OCI-LY7 (cell line): ENCODE measurements around the gene SRRM4. TPM values are rescaled to one million over a fixed set of nuclear protein-coding genes. Genes with fewer than 3 reads are reported as not detected.

Source experiments
- BruUV-seq: library from RNA; stranded (reverse); fragments of 400-500 nt; replicated peaks from 2 replicates; lab custom pipeline; 2021; lab: Mats Ljungman, UMichigan
- CTCF ChIA-PET: fragments of 300-600 bp; sonication (Branson Sonifier 250); formaldehyde crosslinking; loops from one replicate; lab custom pipeline; 2022; ENCODE audit warnings: antibody characterized with exemption; ENCODE audit not compliant: unreplicated experiment; lab: Charles Lee
- POLR2A ChIA-PET: fragments of 300-600 bp; sonication (Branson Sonifier 250); formaldehyde crosslinking; loops from one replicate; lab custom pipeline; 2022; ENCODE audit warnings: antibody characterized with exemption; lab: Charles Lee
- DNase-seq: peaks from one replicate; pipeline ENCODE4 v3.0.0-alpha.2; 2015; ENCODE audit warnings: low spot score
- H2AFZ ChIP-seq: fragments of 200-600 bp; sonication (generic), shearing (Covaris generic); 2 replicates; pipeline ENCODE4 v1.6.1; 2014; ENCODE audit warnings: mild to moderate bottlenecking, antibody characterized with exemption, low read length, moderate library complexity
- H3K27ac ChIP-seq: fragments of 200-600 bp; sonication (generic); 2 replicates; pipeline ENCODE4 v1.5.1; 2014; ENCODE audit warnings: mixed run types, low read depth, mild to moderate bottlenecking, moderate library complexity, low read length, inconsistent platforms; ENCODE audit not compliant: poor library complexity, severe bottlenecking
- H3K36me3 ChIP-seq: fragments of 200-600 bp; sonication (generic); 2 replicates; pipeline ENCODE4 v1.6.1; 2014; ENCODE audit warnings: mild to moderate bottlenecking, antibody characterized with exemption, low read length, moderate library complexity, mixed read lengths; ENCODE audit not compliant: insufficient read depth
- H3K4me1 ChIP-seq: fragments of 200-600 bp; sonication (generic); 2 replicates; pipeline ENCODE4 v1.5.1; 2014; ENCODE audit warnings: mild to moderate bottlenecking, low read length; ENCODE audit not compliant: insufficient read depth, poor library complexity, severe bottlenecking
- H3K4me2 ChIP-seq: fragments of 200-600 bp; sonication (generic); 2 replicates; pipeline ENCODE4 v1.6.1; 2014; ENCODE audit warnings: mild to moderate bottlenecking, low read length
- H3K4me3 ChIP-seq: fragments of 200-600 bp; sonication (generic); 2 replicates; pipeline ENCODE4 v1.5.1; 2014; ENCODE audit warnings: mild to moderate bottlenecking, low read depth, low read length; ENCODE audit not compliant: poor library complexity, severe bottlenecking
- H3K79me2 ChIP-seq: fragments of 200-600 bp; sonication (generic); 2 replicates; pipeline ENCODE4 v1.6.1; 2016; ENCODE audit warnings: low read depth, mild to moderate bottlenecking, low read length, moderate library complexity, mixed read lengths; ENCODE audit not compliant: insufficient read depth
- H3K9me2 ChIP-seq: fragments of 200-600 bp; sonication (generic); 2 replicates; pipeline ENCODE4 v1.6.1; 2016; ENCODE audit warnings: mild to moderate bottlenecking, low read length, mixed read lengths; ENCODE audit not compliant: insufficient read depth
- H3K9me3 ChIP-seq: fragments of 200-600 bp; sonication (generic); 2 replicates; pipeline ENCODE4 v1.6.1; 2014; ENCODE audit warnings: mild to moderate bottlenecking, mixed run types, low read length, mixed read lengths
- H4K20me1 ChIP-seq: fragments of 200-600 bp; sonication (generic); 2 replicates; pipeline ENCODE4 v1.6.1; 2014; ENCODE audit warnings: mild to moderate bottlenecking, antibody characterized with exemption, low read length, moderate library complexity, mixed read lengths; ENCODE audit not compliant: insufficient read depth
- EZH2phosphoT487 ChIP-seq: fragments of 200-600 bp; sonication (generic); IDR thresholded peaks from 2 replicates; pipeline ENCODE4 v1.6.1; 2018; ENCODE audit warnings: low read depth, borderline replicate concordance, mild to moderate bottlenecking, mixed run types, antibody characterized with exemption, low read length, moderate library complexity, mixed read lengths
- intact Hi-C: fragments of 100-400 bp; cut with micrococcal nuclease; formaldehyde crosslinking; loops from one replicate; pipeline ENCODE4 v1.10.0; 2022; ENCODE audit not compliant: unreplicated experiment
- total RNA-seq, 2 experiments: library from RNA; depleted of rRNA in 1 of 2; stranded (reverse); fragments of >200 nt in 1 of 2; shearing (Covaris generic) in 1 of 2; gene quantifications; 2 replicates each; pipeline ENCODE4 v1.2.3, GENCODE V29; 2014 to 2022
- TF ChIP-seq, protein P1 (sequence below): fragments of 200-600 bp; sonication (generic); conservative IDR thresholded peaks from 2 replicates; pipeline ENCODE4 v1.5.1; 2014; ENCODE audit warnings: mild to moderate bottlenecking, antibody characterized with exemption, low read length, moderate library complexity, mixed read lengths

SRRM4 gene
- total RNA-seq, 2 experiments from 2014 or later = not detected

DNA sequence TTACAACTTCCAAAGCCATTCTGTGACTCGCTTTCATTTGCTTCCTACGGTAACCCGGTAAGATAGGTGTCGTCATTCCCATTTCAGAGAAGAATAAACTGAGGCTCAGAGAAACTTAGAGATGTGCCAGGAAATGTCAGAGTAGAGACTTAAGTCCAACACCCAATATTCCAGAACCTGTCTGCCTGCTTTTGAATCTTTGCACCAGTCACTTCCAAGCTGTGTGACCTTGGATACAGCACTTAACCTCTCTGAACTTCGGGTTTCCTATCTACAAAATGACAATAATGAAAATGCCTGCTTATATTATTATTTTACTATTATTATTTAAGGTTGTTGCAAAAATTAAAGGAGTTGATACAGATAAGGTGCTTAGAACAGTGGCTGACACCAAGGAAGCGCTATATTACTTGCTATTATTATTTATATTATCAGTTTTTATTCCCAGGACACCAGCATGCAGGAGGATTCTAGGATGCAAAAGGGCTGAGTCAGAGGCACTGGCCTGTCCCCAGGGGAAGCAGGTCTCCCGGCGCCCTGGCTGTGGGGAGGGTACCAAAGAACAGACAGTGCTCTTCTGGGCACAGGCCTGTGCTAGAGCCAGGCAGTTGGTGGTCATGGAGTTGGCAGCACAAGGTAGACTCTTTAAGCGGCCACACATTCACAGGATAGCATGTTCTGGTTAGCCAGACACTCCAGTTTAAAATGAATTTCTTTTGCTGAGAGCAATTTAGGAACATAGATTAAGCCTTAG lies 202.8 kb downstream of the SRRM4 start:
- ChIA-PET CTCF (no interaction called here), POLR2A (no interaction called here)
- Histone ChIP-seq H2AFZ (no peak overlapping the region), H3K9me3 (no peaks in the 10 kb centered on the region), H3K4me2 (no peak overlapping the region), H3K27ac (no peak overlapping the region), H3K4me1 (no peaks in the 10 kb centered on the region), H3K79me2 (no peaks in the 10 kb centered on the region), H3K4me3 (no peak overlapping the region), H3K36me3 (no peaks in the 10 kb centered on the region), H4K20me1 (no peaks in the 10 kb centered on the region), H3K9me2 (no peaks in the 10 kb centered on the region)
- intact Hi-C loops = no loop called here
- BruUV-seq = no TSS peak
- no peak for DNase-seq
- TF ChIP-seq EZH2phosphoT487 = no peak

DNA sequence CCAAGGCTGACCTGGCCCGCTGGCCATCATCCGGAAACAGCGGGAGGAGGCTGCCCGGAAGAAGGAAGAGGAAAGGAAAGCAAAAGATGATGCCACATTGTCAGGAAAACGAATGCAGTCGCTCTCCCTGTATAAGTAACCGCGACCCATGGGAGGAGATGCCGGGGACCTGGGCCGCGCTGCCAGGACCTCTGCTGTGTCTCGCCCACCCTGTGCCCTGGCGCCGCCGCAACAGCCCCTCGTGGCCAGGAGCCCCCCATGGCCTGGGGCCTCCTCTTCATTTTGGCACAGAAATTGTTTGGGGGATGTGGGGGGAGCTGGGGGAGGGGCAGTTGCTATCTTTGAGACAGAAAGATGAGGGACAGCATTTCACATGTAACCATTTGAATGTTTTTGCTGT lies 213.9 kb downstream of the SRRM4 start:
- ChIA-PET POLR2A (no interaction called here), CTCF (no interaction called here)
- H3K79me2 ChIP-seq = no peaks in the 10 kb centered on the region
- H3K9me3 ChIP-seq = no peaks in the 10 kb centered on the region
- intact Hi-C loops = no loop called here
- H3K27ac ChIP-seq = no peak overlapping the region
- H3K4me2 ChIP-seq = no peak overlapping the region
- no peaks in the 10 kb centered on the region for H3K36me3 ChIP-seq
- no peak overlapping the region for H3K4me3 ChIP-seq
- no TSS peak for BruUV-seq
- no peaks in the 10 kb centered on the region for H3K9me2 ChIP-seq
- DNase-seq = no peak
- TF ChIP-seq, protein P1, sequence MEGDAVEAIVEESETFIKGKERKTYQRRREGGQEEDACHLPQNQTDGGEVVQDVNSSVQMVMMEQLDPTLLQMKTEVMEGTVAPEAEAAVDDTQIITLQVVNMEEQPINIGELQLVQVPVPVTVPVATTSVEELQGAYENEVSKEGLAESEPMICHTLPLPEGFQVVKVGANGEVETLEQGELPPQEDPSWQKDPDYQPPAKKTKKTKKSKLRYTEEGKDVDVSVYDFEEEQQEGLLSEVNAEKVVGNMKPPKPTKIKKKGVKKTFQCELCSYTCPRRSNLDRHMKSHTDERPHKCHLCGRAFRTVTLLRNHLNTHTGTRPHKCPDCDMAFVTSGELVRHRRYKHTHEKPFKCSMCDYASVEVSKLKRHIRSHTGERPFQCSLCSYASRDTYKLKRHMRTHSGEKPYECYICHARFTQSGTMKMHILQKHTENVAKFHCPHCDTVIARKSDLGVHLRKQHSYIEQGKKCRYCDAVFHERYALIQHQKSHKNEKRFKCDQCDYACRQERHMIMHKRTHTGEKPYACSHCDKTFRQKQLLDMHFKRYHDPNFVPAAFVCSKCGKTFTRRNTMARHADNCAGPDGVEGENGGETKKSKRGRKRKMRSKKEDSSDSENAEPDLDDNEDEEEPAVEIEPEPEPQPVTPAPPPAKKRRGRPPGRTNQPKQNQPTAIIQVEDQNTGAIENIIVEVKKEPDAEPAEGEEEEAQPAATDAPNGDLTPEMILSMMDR = no peak
- TF ChIP-seq EZH2phosphoT487 = no peak
- H3K4me1 ChIP-seq = no peaks in the 10 kb centered on the region
- no peak overlapping the region for H2AFZ ChIP-seq
- H4K20me1 ChIP-seq = no peaks in the 10 kb centered on the region

DNA sequence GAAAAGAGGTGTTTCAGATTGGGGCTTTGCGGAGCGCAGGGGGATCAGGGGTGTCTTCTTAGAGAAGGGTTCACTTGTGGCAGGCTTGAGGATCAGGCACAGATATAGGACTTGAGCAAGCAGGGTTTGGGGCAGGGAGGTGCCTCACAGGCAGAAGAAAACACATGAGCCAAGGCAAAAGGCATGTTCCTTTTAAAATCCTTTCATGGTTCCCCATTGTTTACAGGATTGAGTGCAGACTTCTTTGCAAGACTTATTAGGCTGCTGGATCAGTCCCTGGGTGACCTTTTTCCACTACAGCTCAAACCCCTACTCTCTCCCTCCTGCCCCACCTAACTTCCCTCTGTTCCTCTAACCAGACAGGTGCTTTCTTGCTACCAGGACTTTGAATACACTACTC lies 217.1 kb downstream of the SRRM4 start:
- H3K27ac ChIP-seq = no peak overlapping the region
- no peak for DNase-seq
- no peak overlapping the region for H3K4me2 ChIP-seq
- no peaks in the 10 kb centered on the region for H3K36me3 ChIP-seq
- ChIA-PET CTCF (no interaction called here), POLR2A (no interaction called here)
- no peaks in the 10 kb centered on the region for H3K9me2 ChIP-seq
- H3K79me2 ChIP-seq = no peaks in the 10 kb centered on the region
- intact Hi-C loops = no loop called here
- H3K9me3 ChIP-seq = no peaks in the 10 kb centered on the region
- no peaks in the 10 kb centered on the region for H4K20me1 ChIP-seq
- no TSS peak for BruUV-seq
- H3K4me1 ChIP-seq = no peaks in the 10 kb centered on the region
- TF ChIP-seq, protein P1 = no peak
- no peak for TF ChIP-seq EZH2phosphoT487
- no peak overlapping the region for H2AFZ ChIP-seq
- no peak overlapping the region for H3K4me3 ChIP-seq
